GM20000 (cell line): ENCODE data around the gene DCTN2.

Source experiments
- DNase-seq: peaks from one replicate; pipeline ENCODE4 v3.0.0; 2012; ENCODE audit warnings: low spot score
- TF ChIP-seq, protein P1 (sequence below): IDR thresholded peaks from 2 replicates; pipeline ENCODE4 v1.5.1; 2012; ENCODE audit warnings: mild to moderate bottlenecking, control low read depth; ENCODE audit errors: extremely low read depth, missing control alignments

DCTN2 gene

GRCh38 chr12:57586832-57587429 lies 39.9 kb upstream of the DCTN2 start:
- TF ChIP-seq, protein P1, sequence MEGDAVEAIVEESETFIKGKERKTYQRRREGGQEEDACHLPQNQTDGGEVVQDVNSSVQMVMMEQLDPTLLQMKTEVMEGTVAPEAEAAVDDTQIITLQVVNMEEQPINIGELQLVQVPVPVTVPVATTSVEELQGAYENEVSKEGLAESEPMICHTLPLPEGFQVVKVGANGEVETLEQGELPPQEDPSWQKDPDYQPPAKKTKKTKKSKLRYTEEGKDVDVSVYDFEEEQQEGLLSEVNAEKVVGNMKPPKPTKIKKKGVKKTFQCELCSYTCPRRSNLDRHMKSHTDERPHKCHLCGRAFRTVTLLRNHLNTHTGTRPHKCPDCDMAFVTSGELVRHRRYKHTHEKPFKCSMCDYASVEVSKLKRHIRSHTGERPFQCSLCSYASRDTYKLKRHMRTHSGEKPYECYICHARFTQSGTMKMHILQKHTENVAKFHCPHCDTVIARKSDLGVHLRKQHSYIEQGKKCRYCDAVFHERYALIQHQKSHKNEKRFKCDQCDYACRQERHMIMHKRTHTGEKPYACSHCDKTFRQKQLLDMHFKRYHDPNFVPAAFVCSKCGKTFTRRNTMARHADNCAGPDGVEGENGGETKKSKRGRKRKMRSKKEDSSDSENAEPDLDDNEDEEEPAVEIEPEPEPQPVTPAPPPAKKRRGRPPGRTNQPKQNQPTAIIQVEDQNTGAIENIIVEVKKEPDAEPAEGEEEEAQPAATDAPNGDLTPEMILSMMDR: no peak
- no peak for DNase-seq

- DNase-seq: no peak
- TF ChIP-seq, protein P1: no peak
These were observed 39.1 kb upstream of the DCTN2 start for GRCh38 chr12:57586128-57586527.

GRCh38 chr12:57585156-57585555 lies 38.2 kb upstream of the DCTN2 start:
- TF ChIP-seq, protein P1: no peak
- DNase-seq: no peak

DNA sequence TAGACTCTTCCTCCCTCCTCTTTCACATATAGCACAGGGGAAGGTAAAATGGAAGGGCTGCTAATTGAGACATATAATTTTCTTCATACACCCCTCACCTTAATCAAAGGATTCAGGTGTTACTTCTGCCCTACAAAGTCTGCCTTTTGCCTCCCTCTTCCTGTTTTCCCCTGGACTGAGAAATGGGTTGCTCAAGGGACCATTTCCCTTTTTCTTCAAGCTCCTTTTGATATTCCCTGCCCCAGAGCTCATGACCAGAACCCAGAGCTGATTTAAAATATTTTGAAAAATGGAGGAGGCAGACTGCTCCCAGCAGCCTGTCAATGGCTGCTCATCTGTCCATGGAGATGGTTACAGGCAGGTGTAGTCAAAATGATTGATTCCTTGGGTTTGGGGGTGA lies 37.7 kb upstream of the DCTN2 start:
- TF ChIP-seq, protein P1: no peak
- DNase-seq: no peak

DNA sequence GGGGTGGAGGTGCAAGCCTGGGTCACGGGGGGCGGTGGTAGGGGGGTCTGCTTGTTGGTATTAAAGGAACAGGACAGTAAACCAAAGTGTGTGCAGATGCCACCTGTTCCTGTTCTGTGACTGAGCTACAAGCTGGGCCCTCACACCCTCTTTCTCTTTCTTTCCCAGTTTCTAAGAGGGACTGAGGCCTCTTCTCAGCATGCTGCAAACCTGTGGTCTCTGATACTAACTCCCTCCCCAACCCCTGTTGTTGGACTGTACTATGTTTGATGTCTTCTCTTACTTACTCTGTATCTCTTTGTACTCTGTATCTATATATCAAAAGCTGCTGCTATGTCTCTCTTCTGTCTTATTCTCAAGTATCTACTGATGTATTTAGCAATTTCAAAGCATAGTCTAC lies 37.1 kb upstream of the DCTN2 start:
- TF ChIP-seq, protein P1: no peak
- no peak for DNase-seq

DNA sequence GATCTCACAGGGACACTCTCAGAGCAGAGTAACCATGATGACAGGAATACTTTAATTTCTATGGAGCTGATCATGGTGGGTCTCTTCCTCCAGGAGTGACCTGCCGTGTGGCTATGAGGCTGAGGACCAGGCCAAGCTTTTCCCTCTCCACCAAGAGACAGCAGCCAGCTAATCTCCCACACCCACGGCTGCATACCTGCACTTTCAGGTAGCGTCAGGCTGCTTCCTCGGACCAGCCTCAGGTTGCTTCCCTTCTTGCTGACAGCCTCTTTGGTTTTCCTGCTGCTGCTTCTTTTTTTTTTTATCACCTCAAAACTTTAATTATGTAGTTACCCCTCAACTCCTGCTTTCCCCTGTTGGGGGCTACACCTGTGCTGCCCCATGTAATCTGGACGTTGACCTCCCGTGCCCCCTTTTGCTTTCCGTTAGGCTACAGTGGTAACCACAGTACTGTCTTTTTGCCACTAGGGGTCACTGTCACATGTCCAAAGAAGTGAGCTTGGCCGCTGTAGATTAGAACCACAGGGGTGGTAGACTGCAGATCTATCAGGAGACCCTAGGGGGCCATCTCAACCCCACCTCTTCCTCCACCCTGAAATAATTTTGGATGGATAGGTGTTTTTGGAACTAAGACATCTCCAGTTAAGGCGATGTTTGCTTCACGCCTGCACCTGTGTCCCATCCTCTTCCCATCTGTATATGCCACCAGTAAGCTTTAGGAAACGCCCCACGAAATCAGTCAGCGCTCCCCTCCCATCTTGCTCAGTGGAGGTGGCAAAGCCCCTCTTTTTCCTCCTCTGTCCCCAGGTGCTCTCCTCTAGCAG lies 36.2 kb upstream of the DCTN2 start:
- TF ChIP-seq, protein P1: peak; percentile 75

GRCh38 chr12:57582440-57582839 lies 35.4 kb upstream of the DCTN2 start:
- DNase-seq: no peak
- TF ChIP-seq, protein P1: no peak

More for the DNA sequence above, 36.2 kb upstream of the DCTN2 start:
- peak; percentile 89 for DNase-seq
